ENCODE data around the gene ZNF487.

ZNF487 gene

DNA sequence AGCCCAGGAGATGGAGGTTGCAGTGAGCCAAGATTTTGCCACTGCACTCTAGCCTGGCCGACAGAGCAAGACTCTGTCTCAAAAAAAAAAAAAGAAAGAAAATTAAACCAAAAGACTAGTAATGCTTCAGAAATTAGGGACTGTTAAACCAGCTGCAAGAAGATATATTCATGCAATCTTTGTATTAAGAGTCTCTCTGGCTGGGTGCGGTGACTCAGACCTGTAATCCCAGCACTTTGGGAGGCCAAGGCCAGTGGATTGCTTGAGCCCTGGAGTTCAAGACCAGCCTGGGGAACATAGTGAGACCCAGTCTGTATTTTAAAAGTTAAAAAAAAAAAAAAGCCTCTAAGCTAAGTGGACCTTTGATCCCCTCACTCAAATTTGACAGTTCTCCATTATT is 25.4 kb upstream of the ZNF487 start:
- H3K9me3 ChIP-seq (ENCODE audit: control insufficient read depth, insufficient read depth, low read depth, low read length) = no peaks in the 10 kb centered on the region
- CTCF ChIA-PET = interaction anchor here (1.4 kb wide), 1 partner anchor 9 kb away, joined by 5 read pairs; no protein-coding TSS in a partner anchor
- H3K36me3 ChIP-seq (ENCODE audit: control insufficient read depth in 2 of 2, insufficient read depth in 1 of 2, low read length in 2 of 2) = no peaks in the 10 kb centered on the region
- H3K27ac ChIP-seq (ENCODE audit: extremely low read depth, low read depth, low read length) = no peak overlapping the region
- H3K4me1 ChIP-seq (ENCODE audit: control insufficient read depth, insufficient read depth, low read length) = no peaks in the 10 kb centered on the region
- POLR2A ChIA-PET = no interaction called here
- TF ChIP-seq ZNF2 (tag by site-specific recombination; IDR thresholded peaks at IDR 0.05) (no peak), ZFP41 (tag by site-specific recombination; IDR thresholded peaks at IDR 0.05; ENCODE audit: borderline replicate concordance) (no peak), ZNF830 (tag by site-specific recombination; IDR thresholded peaks at IDR 0.05; ENCODE audit: low read depth) (no peak), ZNF792 (tag by site-specific recombination; IDR thresholded peaks at IDR 0.05) (no peak), ZNF223 (tag by site-specific recombination; IDR thresholded peaks at IDR 0.05) (no peak), SALL2 (tag by site-specific recombination; IDR thresholded peaks at IDR 0.05; ENCODE audit: borderline replicate concordance) (no peak), HOXA7 (CRISPR knock-in tag; IDR thresholded peaks at IDR 0.05; ENCODE audit: borderline replicate concordance) (no peak), ZNF571 (tag by site-specific recombination; IDR thresholded peaks at IDR 0.05) (no peak), ZNF302 (tag by site-specific recombination; IDR thresholded peaks at IDR 0.05; ENCODE audit: low read depth) (no peak)
- TF ChIP-seq, protein P1, sequence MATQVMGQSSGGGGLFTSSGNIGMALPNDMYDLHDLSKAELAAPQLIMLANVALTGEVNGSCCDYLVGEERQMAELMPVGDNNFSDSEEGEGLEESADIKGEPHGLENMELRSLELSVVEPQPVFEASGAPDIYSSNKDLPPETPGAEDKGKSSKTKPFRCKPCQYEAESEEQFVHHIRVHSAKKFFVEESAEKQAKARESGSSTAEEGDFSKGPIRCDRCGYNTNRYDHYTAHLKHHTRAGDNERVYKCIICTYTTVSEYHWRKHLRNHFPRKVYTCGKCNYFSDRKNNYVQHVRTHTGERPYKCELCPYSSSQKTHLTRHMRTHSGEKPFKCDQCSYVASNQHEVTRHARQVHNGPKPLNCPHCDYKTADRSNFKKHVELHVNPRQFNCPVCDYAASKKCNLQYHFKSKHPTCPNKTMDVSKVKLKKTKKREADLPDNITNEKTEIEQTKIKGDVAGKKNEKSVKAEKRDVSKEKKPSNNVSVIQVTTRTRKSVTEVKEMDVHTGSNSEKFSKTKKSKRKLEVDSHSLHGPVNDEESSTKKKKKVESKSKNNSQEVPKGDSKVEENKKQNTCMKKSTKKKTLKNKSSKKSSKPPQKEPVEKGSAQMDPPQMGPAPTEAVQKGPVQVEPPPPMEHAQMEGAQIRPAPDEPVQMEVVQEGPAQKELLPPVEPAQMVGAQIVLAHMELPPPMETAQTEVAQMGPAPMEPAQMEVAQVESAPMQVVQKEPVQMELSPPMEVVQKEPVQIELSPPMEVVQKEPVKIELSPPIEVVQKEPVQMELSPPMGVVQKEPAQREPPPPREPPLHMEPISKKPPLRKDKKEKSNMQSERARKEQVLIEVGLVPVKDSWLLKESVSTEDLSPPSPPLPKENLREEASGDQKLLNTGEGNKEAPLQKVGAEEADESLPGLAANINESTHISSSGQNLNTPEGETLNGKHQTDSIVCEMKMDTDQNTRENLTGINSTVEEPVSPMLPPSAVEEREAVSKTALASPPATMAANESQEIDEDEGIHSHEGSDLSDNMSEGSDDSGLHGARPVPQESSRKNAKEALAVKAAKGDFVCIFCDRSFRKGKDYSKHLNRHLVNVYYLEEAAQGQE (tag by site-specific recombination; IDR thresholded peaks at IDR 0.05) = no peak
- TF ChIP-seq, protein P2, sequence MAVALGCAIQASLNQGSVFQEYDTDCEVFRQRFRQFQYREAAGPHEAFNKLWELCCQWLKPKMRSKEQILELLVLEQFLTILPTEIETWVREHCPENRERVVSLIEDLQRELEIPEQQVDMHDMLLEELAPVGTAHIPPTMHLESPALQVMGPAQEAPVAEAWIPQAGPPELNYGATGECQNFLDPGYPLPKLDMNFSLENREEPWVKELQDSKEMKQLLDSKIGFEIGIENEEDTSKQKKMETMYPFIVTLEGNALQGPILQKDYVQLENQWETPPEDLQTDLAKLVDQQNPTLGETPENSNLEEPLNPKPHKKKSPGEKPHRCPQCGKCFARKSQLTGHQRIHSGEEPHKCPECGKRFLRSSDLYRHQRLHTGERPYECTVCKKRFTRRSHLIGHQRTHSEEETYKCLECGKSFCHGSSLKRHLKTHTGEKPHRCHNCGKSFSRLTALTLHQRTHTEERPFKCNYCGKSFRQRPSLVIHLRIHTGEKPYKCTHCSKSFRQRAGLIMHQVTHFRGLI (tag by site-specific recombination; IDR thresholded peaks at IDR 0.05) = no peak
- H3K4me3 ChIP-seq (ENCODE audit: low read depth, low read length) = no peak overlapping the region

DNA sequence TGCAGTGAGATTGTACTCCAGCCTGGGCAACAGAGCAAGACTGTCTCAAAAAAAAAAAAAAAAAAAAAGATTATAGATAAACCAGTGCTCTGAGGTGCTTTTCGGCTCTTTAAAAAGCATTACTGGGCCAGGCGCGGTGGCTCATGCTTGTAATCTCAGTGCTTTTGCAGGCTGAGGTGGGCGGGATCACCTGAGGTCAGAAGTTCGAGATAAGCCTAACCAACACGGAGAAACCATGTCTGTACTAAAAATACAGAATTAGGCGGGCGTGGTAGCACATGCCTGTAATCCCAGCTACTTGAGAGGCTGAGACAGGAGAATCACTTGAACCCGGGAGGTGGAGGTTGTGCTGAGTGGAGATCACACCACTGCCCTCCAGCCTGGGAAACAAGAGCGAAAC is 21.4 kb upstream of the ZNF487 start:
- Histone ChIP-seq H3K36me3 (ENCODE audit: control insufficient read depth in 2 of 2, insufficient read depth in 1 of 2, low read length in 2 of 2) (no peaks in the 10 kb centered on the region), H3K27ac (ENCODE audit: extremely low read depth, low read depth, low read length) (no peak overlapping the region), H3K4me3 (ENCODE audit: low read depth, low read length) (no peak overlapping the region), H3K9me3 (ENCODE audit: control insufficient read depth, insufficient read depth, low read depth, low read length) (no peaks in the 10 kb centered on the region), H3K4me1 (ENCODE audit: control insufficient read depth, insufficient read depth, low read length) (no peaks in the 10 kb centered on the region)
- 0 out of 2 replicates have a peak, but pooled peaks have one; percentile 22 for TF ChIP-seq KLF1 (tag by site-specific recombination; IDR thresholded peaks at IDR 0.05)
- TF ChIP-seq ZNF792 (tag by site-specific recombination; IDR thresholded peaks at IDR 0.05) = no peak
- TF ChIP-seq ZNF560 (tag by site-specific recombination; IDR thresholded peaks at IDR 0.05; ENCODE audit: borderline replicate concordance) = no peak
- CTCF ChIA-PET = interaction anchor here (1.2 kb wide), 1 partner anchor 19 kb away, joined by 3 read pairs; no protein-coding TSS in a partner anchor
- POLR2A ChIA-PET = no interaction called here

DNA sequence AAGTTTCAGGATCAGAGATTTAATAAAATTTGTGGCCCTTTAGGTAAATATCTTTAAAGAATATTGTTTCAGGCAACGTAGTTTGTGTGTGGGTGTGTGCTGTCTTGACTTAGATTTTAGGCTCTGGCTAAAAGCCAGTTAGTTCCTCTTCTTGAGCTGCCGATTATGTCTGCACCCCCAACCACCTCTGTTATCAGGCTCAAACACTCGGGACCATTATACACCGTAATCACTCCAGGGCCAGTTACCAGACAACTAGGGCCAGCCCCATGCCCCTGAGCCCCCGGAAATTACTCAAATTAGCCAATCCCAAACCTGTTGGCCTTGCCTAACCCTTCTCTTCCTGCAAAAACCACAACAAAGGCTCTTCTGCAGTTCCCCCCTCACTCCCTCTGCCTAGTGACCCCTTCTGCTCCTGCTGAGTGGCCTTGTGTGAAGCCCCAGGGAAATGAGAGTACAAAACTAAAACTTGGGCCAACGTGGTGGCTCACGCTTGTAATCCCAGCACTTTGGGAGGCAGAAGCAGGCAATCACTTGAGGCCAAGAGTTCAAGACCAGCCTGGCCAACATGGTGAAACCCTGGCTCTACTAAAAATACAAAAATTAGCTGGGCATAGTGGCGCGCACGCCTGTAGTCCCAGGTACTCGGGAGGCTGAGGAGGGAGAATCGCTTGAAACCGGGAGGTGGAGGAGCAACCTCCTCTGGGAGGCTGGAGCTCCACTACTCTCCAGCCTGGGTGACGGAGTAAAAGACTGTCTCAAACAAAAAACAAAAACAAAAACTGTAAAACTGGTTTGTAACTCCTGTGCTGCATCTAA is 18.8 kb upstream of the ZNF487 start:
- Histone ChIP-seq H3K4me3 (ENCODE audit: low read depth, low read length) (no peak overlapping the region), H3K27ac (ENCODE audit: extremely low read depth, low read depth, low read length) (no peak overlapping the region), H3K9me3 (ENCODE audit: control insufficient read depth, insufficient read depth, low read depth, low read length) (no peaks in the 10 kb centered on the region), H3K4me1 (ENCODE audit: control insufficient read depth, insufficient read depth, low read length) (no peaks in the 10 kb centered on the region), H3K36me3 (ENCODE audit: control insufficient read depth in 2 of 2, insufficient read depth in 1 of 2, low read length in 2 of 2) (no peaks in the 10 kb centered on the region)
- POLR2A ChIA-PET = interaction anchor here (1.8 kb wide), 1 partner anchor 10 kb away, joined by 5 read pairs; no protein-coding TSS in a partner anchor
- CTCF ChIA-PET = no interaction called here
- TF ChIP-seq ZNF670 (tag by site-specific recombination; IDR thresholded peaks at IDR 0.05; ENCODE audit: low read depth) (no peak), ZXDB (tag by site-specific recombination; IDR thresholded peaks at IDR 0.05) (0 out of 2 replicates have a peak, but pooled peaks have one; percentile 39), ZNF335 (tag by site-specific recombination; conservative IDR thresholded peaks at IDR 0.05) (peak; percentile 66), ZNF549 (tag by site-specific recombination; IDR thresholded peaks at IDR 0.05) (no peak), ZNF610 (tag by site-specific recombination; IDR thresholded peaks at IDR 0.05; ENCODE audit: borderline replicate concordance) (0 out of 2 replicates have a peak, but pooled peaks have one; percentile 19), SP7 (tag by site-specific recombination; IDR thresholded peaks at IDR 0.05) (peak; percentile 76), ZBTB17 (tag by site-specific recombination; IDR thresholded peaks at IDR 0.05) (peak; percentile 45; the same call in 1 of the 2 replicates), ZNF747 (tag by site-specific recombination; IDR thresholded peaks at IDR 0.05) (no peak)
- TF ChIP-seq, protein P3, sequence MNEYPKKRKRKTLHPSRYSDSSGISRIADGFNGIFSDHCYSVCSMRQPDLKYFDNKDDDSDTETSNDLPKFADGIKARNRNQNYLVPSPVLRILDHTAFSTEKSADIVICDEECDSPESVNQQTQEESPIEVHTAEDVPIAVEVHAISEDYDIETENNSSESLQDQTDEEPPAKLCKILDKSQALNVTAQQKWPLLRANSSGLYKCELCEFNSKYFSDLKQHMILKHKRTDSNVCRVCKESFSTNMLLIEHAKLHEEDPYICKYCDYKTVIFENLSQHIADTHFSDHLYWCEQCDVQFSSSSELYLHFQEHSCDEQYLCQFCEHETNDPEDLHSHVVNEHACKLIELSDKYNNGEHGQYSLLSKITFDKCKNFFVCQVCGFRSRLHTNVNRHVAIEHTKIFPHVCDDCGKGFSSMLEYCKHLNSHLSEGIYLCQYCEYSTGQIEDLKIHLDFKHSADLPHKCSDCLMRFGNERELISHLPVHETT (tag by site-specific recombination; IDR thresholded peaks at IDR 0.05) = 0 out of 2 replicates have a peak, but pooled peaks have one; percentile 37
- TF ChIP-seq, protein P4, sequence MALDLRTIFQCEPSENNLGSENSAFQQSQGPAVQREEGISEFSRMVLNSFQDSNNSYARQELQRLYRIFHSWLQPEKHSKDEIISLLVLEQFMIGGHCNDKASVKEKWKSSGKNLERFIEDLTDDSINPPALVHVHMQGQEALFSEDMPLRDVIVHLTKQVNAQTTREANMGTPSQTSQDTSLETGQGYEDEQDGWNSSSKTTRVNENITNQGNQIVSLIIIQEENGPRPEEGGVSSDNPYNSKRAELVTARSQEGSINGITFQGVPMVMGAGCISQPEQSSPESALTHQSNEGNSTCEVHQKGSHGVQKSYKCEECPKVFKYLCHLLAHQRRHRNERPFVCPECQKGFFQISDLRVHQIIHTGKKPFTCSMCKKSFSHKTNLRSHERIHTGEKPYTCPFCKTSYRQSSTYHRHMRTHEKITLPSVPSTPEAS (tag by site-specific recombination; IDR thresholded peaks at IDR 0.05) = no peak

Data from HEK293 (cell line).